ENCODE results near the gene GRIP1. TPM values are rescaled to one million over a fixed set of nuclear protein-coding genes. Genes with fewer than 3 reads are reported as not detected.

GRIP1 gene
- total RNA-seq, 1 donor from 2014 or later = not detected

GRCh38 chr12:66683822-66684221 lies 4.9 kb upstream of the GRIP1 start:
- Mint-ChIP-seq H3K36me3 (ENCODE audit: low read depth) (no peaks in the 10 kb centered on the region), H3K27me3 (ENCODE audit: insufficient read depth) (peaks cover 18% of the 10 kb centered on the region), H3K4me1 (ENCODE audit: low read depth) (no peaks in the 10 kb centered on the region), H3K27ac (no peak overlapping the region), H3K4me3 (no peak overlapping the region), H3K9me3 (no peaks in the 10 kb centered on the region)
- no peak for DNase-seq (ENCODE audit: low spot score)
- intact Hi-C loops (cut with micrococcal nuclease) = no loop called here

- peaks cover 18% of the 10 kb centered on the region for H3K27me3 Mint-ChIP-seq (ENCODE audit: insufficient read depth)
- H3K4me1 Mint-ChIP-seq (ENCODE audit: low read depth) = no peaks in the 10 kb centered on the region
- no peaks in the 10 kb centered on the region for H3K36me3 Mint-ChIP-seq (ENCODE audit: low read depth)
- no peaks in the 10 kb centered on the region for H3K9me3 Mint-ChIP-seq
- no peak overlapping the region for H3K4me3 Mint-ChIP-seq
- no peak overlapping the region for H3K27ac Mint-ChIP-seq
- intact Hi-C loops (cut with micrococcal nuclease) = no loop called here
- no peak for DNase-seq (ENCODE audit: low spot score)
These were observed 4.2 kb upstream of the GRIP1 start for GRCh38 chr12:66683073-66683472.

- no peak for DNase-seq (ENCODE audit: low spot score)
- Mint-ChIP-seq H3K9me3 (no peaks in the 10 kb centered on the region), H3K4me1 (ENCODE audit: low read depth) (no peaks in the 10 kb centered on the region), H3K36me3 (ENCODE audit: low read depth) (no peaks in the 10 kb centered on the region), H3K27ac (no peak overlapping the region), H3K4me3 (no peak overlapping the region), H3K27me3 (ENCODE audit: insufficient read depth) (peaks cover 21% of the 10 kb centered on the region)
- intact Hi-C loops (cut with micrococcal nuclease) = no loop called here
These were observed 697 bp upstream of the GRIP1 start for GRCh38 chr12:66679461-66680084.

- intact Hi-C loops (cut with micrococcal nuclease) = no loop called here
- Mint-ChIP-seq H3K4me3 (no peak overlapping the region), H3K9me3 (no peaks in the 10 kb centered on the region), H3K4me1 (ENCODE audit: low read depth) (no peaks in the 10 kb centered on the region), H3K27ac (no peak overlapping the region), H3K27me3 (ENCODE audit: insufficient read depth) (peaks cover 11% of the 10 kb centered on the region), H3K36me3 (ENCODE audit: low read depth) (no peaks in the 10 kb centered on the region)
- DNase-seq (ENCODE audit: low spot score) = no peak
These were observed 2.6 kb downstream of the GRIP1 start for GRCh38 chr12:66676241-66676640.

- intact Hi-C loops (cut with micrococcal nuclease) = no loop called here
- H3K4me3 Mint-ChIP-seq = no peak overlapping the region
- H3K4me1 Mint-ChIP-seq (ENCODE audit: low read depth) = no peaks in the 10 kb centered on the region
- no peaks in the 10 kb centered on the region for H3K9me3 Mint-ChIP-seq
- H3K36me3 Mint-ChIP-seq (ENCODE audit: low read depth) = no peaks in the 10 kb centered on the region
- DNase-seq (ENCODE audit: low spot score) = no peak
- no peak overlapping the region for H3K27ac Mint-ChIP-seq
- H3K27me3 Mint-ChIP-seq (ENCODE audit: insufficient read depth) = peaks cover 6% of the 10 kb centered on the region
These were observed 4.3 kb downstream of the GRIP1 start for GRCh38 chr12:66674495-66675122.

DNA sequence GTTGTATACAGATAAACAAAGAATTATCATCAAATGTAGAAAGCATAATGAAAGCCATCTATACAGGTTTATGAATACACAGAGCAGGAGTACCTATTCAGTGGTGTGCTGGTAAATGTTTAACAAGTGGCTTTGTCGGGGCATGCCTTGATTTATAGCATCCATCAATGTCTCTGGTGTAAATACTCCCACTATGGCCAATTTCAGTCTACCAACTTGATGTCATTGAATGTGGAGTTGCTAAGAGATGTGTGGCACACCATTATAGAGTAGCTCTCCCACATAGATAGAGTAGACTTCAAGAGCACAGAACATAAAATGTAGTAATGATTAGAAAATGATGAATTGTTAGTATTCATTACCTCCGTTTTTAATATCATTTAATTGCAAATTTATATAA lies 9.3 kb downstream of the GRIP1 start:
- Mint-ChIP-seq H3K4me1 (ENCODE audit: low read depth) (no peaks in the 10 kb centered on the region), H3K9me3 (no peaks in the 10 kb centered on the region), H3K27ac (no peak overlapping the region), H3K4me3 (no peak overlapping the region), H3K36me3 (ENCODE audit: low read depth) (no peaks in the 10 kb centered on the region), H3K27me3 (ENCODE audit: insufficient read depth) (peaks cover 3% of the 10 kb centered on the region)
- no peak for DNase-seq (ENCODE audit: low spot score)
- intact Hi-C loops (cut with micrococcal nuclease) = no loop called here

DNA sequence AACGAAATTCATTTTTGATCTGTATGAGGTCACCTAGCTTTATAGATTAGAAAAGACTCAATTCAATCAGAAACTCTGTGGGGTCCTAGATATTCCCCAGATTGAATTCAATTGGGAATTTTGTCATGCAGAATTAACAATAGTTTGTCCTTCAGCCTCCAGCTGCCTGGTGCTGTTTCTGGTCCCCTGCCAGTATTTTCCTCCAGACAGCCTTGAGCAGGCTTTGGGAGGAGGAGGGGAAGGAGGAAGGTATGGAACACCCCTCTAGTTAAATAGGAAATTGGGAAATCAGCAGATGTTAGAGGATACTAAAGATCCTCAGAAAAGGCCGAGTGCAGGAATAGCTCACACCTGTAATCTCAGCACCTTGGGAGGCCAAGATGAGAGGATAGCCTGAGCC lies 10.6 kb downstream of the GRIP1 start:
- Mint-ChIP-seq H3K36me3 (ENCODE audit: low read depth) (no peaks in the 10 kb centered on the region), H3K27ac (no peak overlapping the region), H3K27me3 (ENCODE audit: insufficient read depth) (peaks cover 5% of the 10 kb centered on the region), H3K4me3 (no peak overlapping the region), H3K4me1 (ENCODE audit: low read depth) (no peaks in the 10 kb centered on the region), H3K9me3 (no peaks in the 10 kb centered on the region)
- DNase-seq (ENCODE audit: low spot score) = no peak
- intact Hi-C loops (cut with micrococcal nuclease) = no loop called here

DNA sequence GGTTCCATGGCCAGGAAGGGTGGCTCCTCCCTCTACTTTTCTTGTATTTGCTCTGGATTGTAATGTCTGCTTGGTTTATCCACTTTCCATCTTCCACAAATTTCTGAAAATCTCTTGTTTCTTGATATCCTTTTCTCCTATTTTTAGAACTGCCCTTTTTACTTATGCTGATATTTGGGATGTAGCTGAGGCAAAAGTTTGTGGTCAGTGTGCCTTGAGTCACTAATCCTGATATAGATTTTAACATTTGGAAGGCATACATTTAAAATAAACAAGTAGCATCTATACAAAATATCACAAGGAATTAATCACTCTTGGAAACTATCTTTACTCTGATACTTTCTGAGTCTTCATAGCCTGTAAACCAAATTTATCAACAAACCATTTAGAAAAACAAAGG lies 11.0 kb downstream of the GRIP1 start:
- intact Hi-C loops (cut with micrococcal nuclease) = no loop called here
- no peak for DNase-seq (ENCODE audit: low spot score)
- no peak overlapping the region for H3K4me3 Mint-ChIP-seq
- no peaks in the 10 kb centered on the region for H3K36me3 Mint-ChIP-seq (ENCODE audit: low read depth)
- H3K9me3 Mint-ChIP-seq = no peaks in the 10 kb centered on the region
- peaks cover 7% of the 10 kb centered on the region for H3K27me3 Mint-ChIP-seq (ENCODE audit: insufficient read depth)
- no peaks in the 10 kb centered on the region for H3K4me1 Mint-ChIP-seq (ENCODE audit: low read depth)
- no peak overlapping the region for H3K27ac Mint-ChIP-seq

DNA sequence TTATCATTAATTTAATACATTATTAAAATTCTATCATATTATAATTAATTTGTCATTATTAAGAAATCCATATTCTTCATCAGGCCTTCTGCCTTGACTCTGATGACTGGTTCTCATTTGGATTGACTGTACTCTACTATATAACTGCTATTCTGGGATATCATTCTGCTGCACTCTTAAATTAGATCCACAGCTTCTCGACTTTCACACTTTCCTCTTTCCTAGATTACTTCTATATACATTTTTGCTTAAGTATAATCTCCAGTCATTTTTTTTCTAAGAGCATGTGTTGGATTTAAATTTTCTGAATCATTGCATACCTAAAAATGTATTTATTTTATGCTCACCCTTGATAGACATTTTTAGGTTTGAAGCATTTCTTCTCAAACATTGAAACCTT lies 12.4 kb downstream of the GRIP1 start:
- Mint-ChIP-seq H3K27ac (no peak overlapping the region), H3K4me3 (no peak overlapping the region), H3K4me1 (ENCODE audit: low read depth) (no peaks in the 10 kb centered on the region)

GRCh38 chr12:66665435-66665985 lies 13.4 kb downstream of the GRIP1 start:
- H3K4me1 Mint-ChIP-seq (ENCODE audit: low read depth) = no peaks in the 10 kb centered on the region
- H3K4me3 Mint-ChIP-seq = no peak overlapping the region
- H3K9me3 Mint-ChIP-seq = no peaks in the 10 kb centered on the region
- intact Hi-C loops (cut with micrococcal nuclease) = no loop called here
- H3K27ac Mint-ChIP-seq = no peak overlapping the region
- H3K36me3 Mint-ChIP-seq (ENCODE audit: low read depth) = no peaks in the 10 kb centered on the region
- DNase-seq (ENCODE audit: low spot score) = no peak
- peaks cover 9% of the 10 kb centered on the region for H3K27me3 Mint-ChIP-seq (ENCODE audit: insufficient read depth)

More for the DNA sequence above, 12.4 kb downstream of the GRIP1 start:
- no peaks in the 10 kb centered on the region for H3K9me3 Mint-ChIP-seq
- H3K36me3 Mint-ChIP-seq (ENCODE audit: low read depth) = no peaks in the 10 kb centered on the region
- intact Hi-C loops (cut with micrococcal nuclease) = no loop called here
- DNase-seq (ENCODE audit: low spot score) = no peak
- peaks cover 10% of the 10 kb centered on the region for H3K27me3 Mint-ChIP-seq (ENCODE audit: insufficient read depth)

DNA sequence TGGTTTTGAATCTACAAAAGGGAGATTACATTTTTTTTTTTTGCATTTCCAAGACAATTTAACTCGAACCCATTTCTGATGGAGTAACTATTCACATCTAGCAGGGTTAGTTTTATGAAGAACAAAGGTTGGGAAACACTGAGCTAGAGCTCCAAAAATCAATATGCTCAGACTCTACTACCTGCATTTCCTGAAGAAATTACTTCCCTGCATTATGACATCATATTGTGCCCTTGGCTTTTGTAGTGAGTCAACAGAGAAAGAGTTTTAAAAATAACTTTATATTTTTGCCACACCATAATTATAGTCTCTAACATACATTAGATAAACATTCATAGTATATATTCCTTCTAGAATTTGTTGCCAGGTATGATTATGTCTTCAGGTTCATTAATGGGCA lies 14.8 kb downstream of the GRIP1 start:
- DNase-seq (ENCODE audit: low spot score) = no peak

DNA sequence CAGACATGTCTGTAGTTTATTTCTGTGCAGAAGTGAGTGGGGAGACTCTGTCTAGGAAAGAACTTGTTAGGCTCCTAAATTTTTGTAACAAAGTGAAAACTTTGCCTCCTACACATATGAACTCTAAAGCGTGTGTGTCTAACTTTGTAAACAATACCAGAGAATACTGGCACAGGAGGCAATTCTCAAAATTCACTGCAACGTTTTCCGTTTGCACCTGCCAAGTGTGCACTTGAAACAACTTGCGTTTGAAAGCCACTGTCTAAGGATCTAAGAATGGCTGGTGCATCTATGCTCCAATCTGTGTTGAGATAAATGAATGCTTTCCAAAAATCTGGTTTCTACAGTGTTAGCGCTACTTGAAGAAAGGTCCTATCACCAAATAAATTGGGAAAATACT lies 15.3 kb downstream of the GRIP1 start:
- H3K4me3 Mint-ChIP-seq = no peak overlapping the region
- no peaks in the 10 kb centered on the region for H3K4me1 Mint-ChIP-seq (ENCODE audit: low read depth)
- no peak overlapping the region for H3K27ac Mint-ChIP-seq
- H3K27me3 Mint-ChIP-seq (ENCODE audit: insufficient read depth) = peaks cover 9% of the 10 kb centered on the region
- DNase-seq (ENCODE audit: low spot score) = no peak
- H3K36me3 Mint-ChIP-seq (ENCODE audit: low read depth) = no peaks in the 10 kb centered on the region
- intact Hi-C loops (cut with micrococcal nuclease) = no loop called here
- H3K9me3 Mint-ChIP-seq = no peaks in the 10 kb centered on the region

More for the DNA sequence above, 14.8 kb downstream of the GRIP1 start:
- no peaks in the 10 kb centered on the region for H3K36me3 Mint-ChIP-seq (ENCODE audit: low read depth)
- no peak overlapping the region for H3K27ac Mint-ChIP-seq
- H3K4me3 Mint-ChIP-seq = no peak overlapping the region
- no peaks in the 10 kb centered on the region for H3K4me1 Mint-ChIP-seq (ENCODE audit: low read depth)
- intact Hi-C loops (cut with micrococcal nuclease) = no loop called here
- no peaks in the 10 kb centered on the region for H3K9me3 Mint-ChIP-seq
- H3K27me3 Mint-ChIP-seq (ENCODE audit: insufficient read depth) = peaks cover 9% of the 10 kb centered on the region

DNA sequence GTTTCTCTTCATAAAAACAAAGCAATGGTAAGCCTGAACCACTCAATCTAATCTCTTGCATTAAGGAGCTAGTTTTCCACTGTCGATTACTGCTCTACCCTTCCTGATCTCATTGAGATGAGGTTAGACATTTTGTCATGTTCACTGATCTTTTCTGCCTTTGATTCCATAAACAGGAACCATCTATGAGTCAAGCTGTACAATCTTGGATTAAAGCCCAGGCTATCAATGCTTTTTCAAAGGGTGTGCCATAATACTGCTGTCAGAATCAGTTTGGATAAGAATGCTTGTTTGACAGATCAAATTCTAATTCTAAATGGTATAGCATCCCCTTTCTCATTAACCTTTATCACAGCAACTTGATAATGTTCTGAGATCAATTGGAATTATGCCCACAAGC lies 16.1 kb downstream of the GRIP1 start:
- DNase-seq (ENCODE audit: low spot score) = no peak
- intact Hi-C loops (cut with micrococcal nuclease) = no loop called here
- Mint-ChIP-seq H3K4me1 (ENCODE audit: low read depth) (no peaks in the 10 kb centered on the region), H3K9me3 (no peaks in the 10 kb centered on the region), H3K36me3 (ENCODE audit: low read depth) (no peaks in the 10 kb centered on the region), H3K4me3 (no peak overlapping the region), H3K27me3 (ENCODE audit: insufficient read depth) (peaks cover 9% of the 10 kb centered on the region), H3K27ac (no peak overlapping the region)

Measured in activated T-helper 1 cell treated with anti-CD3 and anti-CD28 coated beads, Interleukin-12 subunit alpha, Interleukin-12 subunit beta, Interleukin-2, Interleukin-4 antibody, amounts not matched to agents 30 ng/mL and 10 ng/mL and 1 ng/mL, durations not matched to agents 14 hours and 24 hours and 36 hours (primary cell).